Fibroblast of peridontal ligament (primary cell): Measurements from ENCODE around the gene KRTAP1-5.
"Not testable (repeated sequence)": the region's sequence is repeated elsewhere in the genome, so short reads cannot be mapped to it uniquely, and the experiment has no call there.

ENCODE experiments used
- DNase-seq: peaks from one replicate; pipeline ENCODE4 v3.0.0-alpha.2; 2010; ENCODE audit errors: extremely low read depth

KRTAP1-5 gene

DNA sequence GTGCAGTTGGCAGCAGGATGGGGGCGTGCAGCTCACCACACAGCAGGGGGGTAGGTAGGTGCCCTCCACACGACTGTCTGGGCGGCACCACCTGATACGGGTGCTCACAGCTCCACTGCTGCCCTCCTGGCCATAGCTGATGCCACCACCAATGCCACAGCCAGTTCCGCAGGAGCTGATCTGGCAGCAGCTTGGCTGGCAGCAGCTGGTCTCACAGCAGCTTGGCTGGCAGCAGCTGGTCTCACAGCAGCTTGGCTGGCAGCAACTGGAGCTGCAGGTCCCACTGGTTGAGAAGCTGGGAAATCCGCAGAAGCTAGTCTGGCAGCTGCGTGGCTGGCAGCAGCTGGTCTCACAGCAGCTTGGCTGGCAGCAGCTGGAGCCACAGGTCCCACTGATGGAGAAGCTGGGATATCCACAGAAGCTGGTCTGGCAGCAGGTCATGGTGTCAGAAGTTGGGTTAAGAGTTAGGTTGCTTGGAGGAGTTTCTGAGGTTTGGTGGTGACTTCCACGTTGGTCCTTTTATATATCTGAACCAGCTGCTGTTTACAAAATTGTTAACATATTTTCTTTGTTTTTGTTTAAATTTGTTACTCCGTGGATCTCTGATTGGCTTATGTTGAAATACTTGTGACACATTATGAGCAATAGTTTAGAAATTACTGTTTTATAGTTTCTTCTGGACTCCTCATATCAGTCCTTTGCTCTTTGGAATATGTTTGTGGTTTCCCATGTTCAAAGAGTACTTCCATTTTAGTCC is at the start of gene KRTAP1-5:
Gene KRTAP1-5, minus strand, starts transcription at position 494 of the 757 bp plus-strand sequence. Its CDS starts 53 bp downstream, at position 441.
- DNase-seq: peak; percentile 98

DNA sequence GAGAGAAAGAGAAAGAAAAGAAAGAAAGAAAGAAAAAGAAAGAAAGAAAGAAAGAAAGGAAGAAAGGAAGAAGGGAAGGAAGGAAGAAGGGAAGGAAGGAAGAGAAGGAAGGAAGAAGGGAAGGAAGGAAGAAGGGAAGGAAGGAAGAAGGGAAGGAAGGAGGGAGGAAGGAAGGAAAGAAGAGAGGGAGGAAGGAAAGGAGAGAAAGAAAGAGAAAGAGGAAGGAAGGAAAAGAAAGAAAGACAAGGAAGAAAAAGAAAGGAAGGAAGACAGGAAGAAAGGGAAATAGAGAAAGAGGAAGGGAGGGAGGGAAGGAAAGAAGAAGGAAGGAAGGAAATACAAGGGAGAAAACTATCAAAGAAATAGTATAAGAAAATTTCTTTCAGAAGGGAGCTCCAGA is 49.8 kb upstream of the KRTAP1-5 start:
- no peak for DNase-seq

DNA sequence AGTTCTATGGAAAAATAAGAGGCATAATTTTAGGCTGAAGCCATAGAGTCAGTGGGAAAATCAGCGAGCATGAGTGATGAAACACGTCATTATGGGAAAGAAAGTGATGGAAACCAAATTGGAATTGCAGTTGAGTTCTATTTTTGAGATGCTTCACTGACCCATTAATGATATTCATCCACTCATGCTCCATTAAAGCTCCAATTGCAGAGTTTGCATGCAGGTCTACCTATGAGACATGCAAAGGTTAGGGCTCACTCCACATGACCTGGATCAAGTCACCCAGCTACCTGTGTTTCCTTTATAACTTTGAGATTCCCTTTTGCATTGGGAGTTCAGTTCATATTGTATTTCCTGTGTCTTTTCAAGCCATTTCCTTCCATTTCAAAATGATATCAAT is 46.7 kb upstream of the KRTAP1-5 start:
- no peak for DNase-seq

DNA sequence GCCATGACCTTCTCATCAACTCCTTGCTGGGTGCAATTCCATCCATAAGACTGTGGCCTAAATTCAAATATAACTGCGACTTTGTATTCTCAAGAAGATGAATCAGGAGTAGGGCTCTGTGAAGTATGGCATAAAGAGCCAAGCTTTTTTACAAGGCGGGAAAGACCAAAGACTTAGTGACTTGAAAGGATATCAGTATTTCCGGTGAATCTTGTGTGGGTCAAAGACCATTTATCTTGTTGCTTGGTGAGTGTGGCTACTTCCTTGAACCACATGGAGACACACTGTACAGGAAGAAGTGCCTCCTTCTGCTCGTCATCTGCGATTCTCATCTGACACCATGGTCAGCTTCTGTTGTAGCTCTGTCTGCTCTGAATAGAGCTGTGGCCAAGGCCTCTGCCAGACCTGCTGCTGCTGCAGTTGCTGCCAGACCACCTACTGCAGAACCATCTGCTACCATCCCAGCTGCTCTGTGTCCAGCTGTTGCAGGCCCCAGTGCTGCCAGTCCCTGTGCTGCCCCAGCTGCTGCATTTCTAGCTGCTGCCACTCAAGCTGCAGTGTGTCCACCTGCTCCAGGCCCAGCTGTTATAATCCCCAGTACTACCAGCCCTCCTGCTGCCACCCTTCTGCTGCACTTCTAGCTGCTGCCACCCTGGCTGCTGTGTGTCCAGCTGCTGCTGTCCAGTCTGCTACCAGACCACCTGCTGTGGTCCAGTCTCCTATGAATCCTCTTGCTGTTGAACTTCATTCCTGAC is 44.8 kb upstream of the KRTAP1-5 start:
- no peak for DNase-seq

DNA sequence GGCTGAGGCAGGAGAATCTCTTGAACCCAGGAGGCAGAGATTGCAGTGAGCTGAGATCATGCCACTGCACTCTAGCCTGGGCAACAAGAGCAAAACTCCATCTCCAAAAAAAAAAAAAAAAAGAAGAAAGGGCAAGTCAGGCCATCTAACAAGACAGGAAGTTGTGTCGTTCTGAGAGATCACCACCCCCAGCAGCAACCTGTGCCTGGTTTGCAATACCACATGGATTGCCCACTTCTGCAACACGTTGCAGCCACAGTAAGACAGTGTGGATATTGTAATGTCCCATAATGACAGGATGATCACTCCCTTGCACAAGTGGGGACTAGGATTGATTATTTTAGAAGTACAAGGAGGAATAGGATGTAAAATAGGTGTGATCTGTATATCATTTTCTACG is 42.0 kb upstream of the KRTAP1-5 start:
- no peak for DNase-seq

- DNase-seq: peak; percentile 85
These were observed 40.3 kb upstream of the KRTAP1-5 start for GRCh38 chr17:41067281-41067680.

GRCh38 chr17:41065829-41066624 is 39.0 kb upstream of the KRTAP1-5 start, which contains the start of gene KRTAP2-4:
KRTAP2-4 (minus strand) TSS chr17:41065879; CDS start chr17:41065845, 34 bp downstream.
- peak; percentile 69 for DNase-seq

- DNase-seq: not testable (repeated sequence)
These were observed 38.1 kb upstream of the KRTAP1-5 start for GRCh38 chr17:41065016-41065689.

GRCh38 chr17:41064301-41064700 is 37.3 kb upstream of the KRTAP1-5 start:
- no peak for DNase-seq

- no peak for DNase-seq
These were observed 36.4 kb upstream of the KRTAP1-5 start for GRCh38 chr17:41063449-41063848.

GRCh38 chr17:41061964-41062363 is 35.0 kb upstream of the KRTAP1-5 start:
- DNase-seq: peak; percentile 98

GRCh38 chr17:41060052-41060604 is 33.1 kb upstream of the KRTAP1-5 start, which contains the start of gene KRTAP2-3:
KRTAP2-3 (minus strand) TSS chr17:41060114; CDS start chr17:41060050, 64 bp downstream.
- peak; percentile 98 for DNase-seq

DNA sequence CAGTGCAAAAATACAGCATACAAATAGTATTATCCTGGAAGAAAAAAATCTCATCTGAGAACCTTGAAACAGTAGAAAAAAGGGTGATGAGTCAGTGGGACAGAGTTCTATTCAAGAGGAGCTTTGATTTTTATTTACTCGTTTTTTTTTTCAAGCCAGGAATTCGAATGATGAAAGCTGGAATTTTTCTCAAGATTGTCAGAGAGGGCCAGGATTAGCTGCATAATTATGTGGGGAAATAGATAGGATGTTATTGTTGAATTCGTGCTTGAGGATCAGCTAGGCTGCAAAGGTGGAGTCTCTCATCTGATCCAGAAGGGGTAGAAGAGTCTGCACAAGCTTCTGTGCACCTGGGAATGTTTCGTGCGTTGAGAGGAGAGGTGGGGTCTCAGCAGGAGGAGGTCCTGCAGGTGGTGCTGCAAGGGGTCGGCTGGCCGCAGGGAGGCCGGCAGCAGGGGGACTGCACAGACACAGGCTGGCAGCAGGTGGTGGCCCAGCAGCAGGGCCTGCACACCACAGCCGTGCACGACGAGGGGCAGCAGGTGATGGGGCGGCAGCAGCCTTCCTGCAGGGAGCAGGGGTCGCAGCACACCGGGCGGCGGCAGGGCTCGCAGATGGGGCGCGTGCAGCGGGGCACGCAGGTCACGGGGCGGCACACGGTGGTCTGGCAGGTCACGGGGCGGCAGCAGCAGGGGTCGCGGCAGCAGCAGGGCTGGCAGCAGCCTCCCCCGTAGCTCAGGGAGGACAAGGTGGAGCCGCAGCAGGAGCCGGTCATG is 32.5 kb upstream of the KRTAP1-5 start:
- peak; percentile 95 for DNase-seq

DNA sequence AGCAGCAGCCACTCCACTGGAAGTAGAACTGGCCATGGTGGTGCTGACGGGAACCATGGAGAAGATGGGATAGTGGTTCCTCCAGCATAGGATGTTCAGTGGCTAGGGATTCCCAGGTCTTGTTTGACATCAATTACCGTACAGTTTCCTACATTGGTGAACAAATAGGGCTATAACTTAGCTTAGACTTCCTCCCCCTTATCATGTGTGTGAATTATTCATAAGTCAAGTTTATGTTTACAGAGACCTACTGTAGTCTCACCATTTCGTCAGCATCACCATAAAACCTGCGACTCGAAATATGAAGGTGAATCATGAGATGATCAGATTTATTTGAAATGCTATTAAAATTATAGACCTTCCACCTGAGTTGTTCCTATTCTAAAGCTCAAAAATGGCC is 31.7 kb upstream of the KRTAP1-5 start:
- no peak for DNase-seq

DNA sequence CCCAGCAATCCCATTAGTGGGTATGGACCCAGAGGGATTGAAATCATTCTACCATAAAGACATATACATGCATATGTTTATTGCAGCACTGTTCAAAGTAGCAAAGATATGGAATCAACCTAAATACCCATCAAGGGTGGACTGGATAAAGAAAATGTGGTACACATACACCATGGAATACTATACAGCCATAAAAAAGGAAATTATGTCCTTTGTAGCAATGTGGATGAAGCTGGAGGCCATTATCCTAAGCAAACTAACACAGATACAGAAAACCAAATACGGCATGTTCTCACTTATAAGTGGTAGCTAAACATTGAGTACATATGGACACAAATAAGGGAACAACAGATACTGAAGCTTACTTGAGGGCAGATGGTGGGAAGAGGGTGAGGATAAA is 30.5 kb upstream of the KRTAP1-5 start:
- DNase-seq: no peak

DNA sequence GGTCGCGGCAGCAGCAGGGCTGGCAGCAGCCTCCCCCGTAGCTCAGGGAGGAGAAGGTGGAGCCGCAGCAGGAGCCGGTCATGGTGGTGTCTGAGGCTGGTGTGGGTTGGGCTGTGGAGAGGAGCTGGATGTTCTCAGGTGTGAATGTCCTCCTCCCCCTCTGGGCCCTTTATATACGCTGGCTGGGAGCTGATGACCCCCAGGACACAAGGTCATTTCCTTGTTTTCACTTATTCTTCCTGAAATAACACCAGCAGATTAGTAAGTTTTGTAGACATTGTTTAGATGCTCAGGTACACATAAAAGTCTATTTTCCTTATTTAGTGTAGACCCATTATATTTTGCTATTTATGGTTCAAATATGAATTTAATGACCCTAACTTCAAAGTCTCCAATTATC is 28.1 kb upstream of the KRTAP1-5 start, which contains the start of gene KRTAP2-2:
Gene KRTAP2-2, minus strand, starts transcription at position 101 of the 400 bp plus-strand sequence. Its CDS starts 19 bp downstream, at position 82.
- not testable (repeated sequence) for DNase-seq

GRCh38 chr17:41054556-41054955 is 27.5 kb upstream of the KRTAP1-5 start:
- DNase-seq: not testable (repeated sequence)

DNA sequence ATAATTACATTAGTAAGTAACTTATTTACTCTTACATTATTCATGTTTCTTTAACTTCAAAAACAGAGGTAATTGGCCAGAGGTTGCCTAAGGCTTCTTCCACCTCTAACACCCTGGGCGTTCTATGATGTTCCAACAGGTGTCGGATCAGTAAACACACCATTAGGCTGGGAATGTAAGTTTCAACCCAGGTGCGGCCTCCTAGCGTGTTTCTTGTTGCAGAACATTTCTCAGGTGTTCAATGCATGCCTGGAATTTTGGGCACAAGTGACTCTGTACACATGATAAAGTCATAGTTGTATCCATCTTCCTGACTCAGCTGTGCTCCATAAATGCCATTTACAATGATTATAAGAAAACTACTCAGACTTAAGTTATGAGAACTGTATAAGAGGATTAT is 27.0 kb upstream of the KRTAP1-5 start:
- DNase-seq: no peak

DNA sequence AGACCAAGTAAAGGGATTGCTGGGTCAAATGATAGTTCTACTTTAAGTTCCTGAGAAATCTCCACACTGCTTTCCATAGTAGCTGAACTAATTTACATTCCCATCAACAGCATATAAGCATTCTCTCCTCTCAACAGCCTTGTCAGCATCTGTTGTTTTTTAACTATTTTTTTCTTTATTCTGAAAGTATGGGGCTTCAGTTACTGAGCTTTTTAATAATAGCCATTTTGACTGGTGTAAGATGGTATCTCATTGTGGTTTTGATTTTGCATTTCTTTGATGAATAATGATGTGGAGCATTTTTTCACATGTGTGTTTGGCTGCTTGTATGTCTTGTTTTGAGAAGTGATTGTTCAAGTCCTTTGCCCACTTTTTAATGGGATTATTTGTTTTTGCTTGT is 25.6 kb upstream of the KRTAP1-5 start:
- peak; percentile 55 for DNase-seq

- DNase-seq: peak; percentile 59
These were observed 22.1 kb upstream of the KRTAP1-5 start for GRCh38 chr17:41049110-41049509.
